Keratinocyte (primary cell): Measurements from ENCODE around the gene CSNK1D.

Experiments used
- EZH2 ChIP-seq: IDR thresholded peaks from one replicate; pipeline ENCODE4 v1.6.1; 2012; ENCODE audit warnings: inconsistent platforms, mild to moderate bottlenecking, low read length, moderate library complexity
- TF ChIP-seq, protein P1 (sequence below), 3 experiments: IDR thresholded peaks in 1 of 3; conservative IDR thresholded peaks in 1 of 3; optimal IDR thresholded peaks in 1 of 3; 2 replicates in 2 of 3; 3 replicates in 1 of 3; pipeline versions ENCODE3 to v1.5.1; 2011; ENCODE audit warnings: low read length in 3 of 3, mild to moderate bottlenecking in 3 of 3, moderate library complexity in 2 of 3, control low read depth in 1 of 3, inconsistent platforms in 1 of 3; ENCODE audit not compliant: insufficient read depth in 2 of 3; ENCODE audit errors: extremely low read depth in 1 of 3

DNA sequence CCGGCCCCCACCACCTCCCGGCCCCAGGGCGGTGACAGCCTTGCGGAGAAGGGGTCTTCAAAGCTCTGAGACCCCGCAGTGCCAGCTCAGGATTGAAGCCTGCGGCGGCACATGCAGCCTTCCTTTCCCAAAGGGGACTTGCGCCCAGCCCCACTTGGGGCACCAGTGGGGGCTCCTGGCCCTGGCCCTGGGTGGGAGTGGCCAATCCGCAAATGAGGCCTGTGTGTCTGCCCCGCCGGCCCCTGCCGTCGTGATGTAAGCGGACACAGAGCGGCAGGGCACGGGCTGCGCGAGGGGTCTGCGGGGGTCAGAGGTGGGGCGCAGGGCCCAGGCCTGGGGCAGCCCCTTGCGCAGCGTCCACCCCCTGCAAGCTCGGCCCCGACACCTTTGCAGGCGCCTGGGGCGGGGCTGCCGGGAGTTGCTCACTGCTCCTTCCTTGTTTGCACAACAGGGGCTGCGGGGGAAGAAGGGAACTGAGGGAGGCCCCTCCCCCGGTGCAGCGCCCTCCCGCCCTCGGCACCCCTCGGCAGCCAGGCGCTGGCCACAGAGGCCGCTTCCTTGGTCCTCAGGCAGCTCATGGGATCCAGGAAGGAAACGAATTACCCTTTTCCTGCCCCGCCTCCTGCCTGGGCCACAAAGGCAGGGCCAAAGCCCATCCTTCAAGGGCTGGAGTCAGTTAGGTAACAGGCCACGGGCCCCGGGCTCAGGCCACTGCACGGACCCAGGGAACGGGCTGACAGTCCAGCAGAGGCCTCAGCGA, 41.8 kb downstream of the CSNK1D start:
- TF ChIP-seq, protein P1, sequence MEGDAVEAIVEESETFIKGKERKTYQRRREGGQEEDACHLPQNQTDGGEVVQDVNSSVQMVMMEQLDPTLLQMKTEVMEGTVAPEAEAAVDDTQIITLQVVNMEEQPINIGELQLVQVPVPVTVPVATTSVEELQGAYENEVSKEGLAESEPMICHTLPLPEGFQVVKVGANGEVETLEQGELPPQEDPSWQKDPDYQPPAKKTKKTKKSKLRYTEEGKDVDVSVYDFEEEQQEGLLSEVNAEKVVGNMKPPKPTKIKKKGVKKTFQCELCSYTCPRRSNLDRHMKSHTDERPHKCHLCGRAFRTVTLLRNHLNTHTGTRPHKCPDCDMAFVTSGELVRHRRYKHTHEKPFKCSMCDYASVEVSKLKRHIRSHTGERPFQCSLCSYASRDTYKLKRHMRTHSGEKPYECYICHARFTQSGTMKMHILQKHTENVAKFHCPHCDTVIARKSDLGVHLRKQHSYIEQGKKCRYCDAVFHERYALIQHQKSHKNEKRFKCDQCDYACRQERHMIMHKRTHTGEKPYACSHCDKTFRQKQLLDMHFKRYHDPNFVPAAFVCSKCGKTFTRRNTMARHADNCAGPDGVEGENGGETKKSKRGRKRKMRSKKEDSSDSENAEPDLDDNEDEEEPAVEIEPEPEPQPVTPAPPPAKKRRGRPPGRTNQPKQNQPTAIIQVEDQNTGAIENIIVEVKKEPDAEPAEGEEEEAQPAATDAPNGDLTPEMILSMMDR (optimal IDR thresholded peaks at IDR 0.05 in 1 of 3, IDR thresholded peaks at IDR 0.05 in 1 of 3, conservative IDR thresholded peaks at IDR 0.05 in 1 of 3; ENCODE audit: extremely low read depth in 1 of 3, insufficient read depth in 2 of 3, low read length in 3 of 3) = no peak
- no peak for TF ChIP-seq EZH2
